ENCODE measurements around the gene SYNGAP1.
"Not testable (repeated sequence)": the region's sequence is repeated elsewhere in the genome, so short reads cannot be mapped to it uniquely, and the experiment has no call there.

The SYNGAP1 gene

DNA sequence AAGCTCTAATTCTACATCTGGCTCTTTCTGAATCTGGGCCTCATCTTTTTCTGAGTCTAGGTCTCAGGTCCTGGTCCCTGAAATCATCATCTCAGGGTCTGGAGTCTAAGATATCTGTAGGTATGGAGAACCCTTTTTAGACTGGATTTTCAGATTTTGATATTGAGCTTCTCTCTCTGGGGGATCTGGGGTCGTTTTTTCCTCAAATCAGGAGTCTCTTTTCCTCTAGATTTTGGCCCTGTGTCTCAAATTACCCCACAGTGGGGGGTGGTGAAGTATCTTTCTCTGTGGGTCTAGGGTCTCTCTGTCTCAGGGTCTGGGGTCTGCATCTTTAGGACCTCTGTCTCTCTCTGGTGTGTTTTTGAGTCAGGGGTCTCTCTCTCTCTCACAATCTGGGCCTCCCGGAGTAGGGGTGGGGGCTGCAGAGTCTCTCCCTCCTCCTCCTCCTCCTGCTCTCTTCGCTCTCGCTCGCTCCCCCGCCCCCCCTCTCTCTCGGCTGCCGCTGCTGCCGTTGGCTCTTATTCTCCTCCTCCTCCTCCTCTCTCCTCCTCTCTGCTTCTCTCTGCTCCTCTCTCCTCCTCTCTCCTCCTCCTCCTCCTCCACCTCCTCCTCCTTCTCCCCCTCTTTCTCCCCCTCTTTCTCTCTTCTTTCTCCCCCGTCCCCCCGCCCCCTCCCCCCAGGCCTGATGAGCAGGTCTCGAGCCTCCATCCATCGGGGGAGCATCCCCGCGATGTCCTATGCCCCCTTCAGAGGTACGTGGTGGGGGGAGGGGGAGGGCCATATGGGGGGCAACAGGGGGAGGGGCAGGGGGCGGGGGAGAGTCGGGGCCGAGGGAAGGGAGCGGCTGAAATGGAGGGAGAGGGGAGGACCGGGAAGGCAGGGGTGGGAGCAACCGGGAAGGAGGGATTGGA lies at the start of gene SYNGAP1:
Gene SYNGAP1, plus strand, starts transcription at position 486 of the 911 bp plus-strand sequence. Its CDS starts 200 bp downstream, at position 686.
- TF ChIP-seq, protein P1, sequence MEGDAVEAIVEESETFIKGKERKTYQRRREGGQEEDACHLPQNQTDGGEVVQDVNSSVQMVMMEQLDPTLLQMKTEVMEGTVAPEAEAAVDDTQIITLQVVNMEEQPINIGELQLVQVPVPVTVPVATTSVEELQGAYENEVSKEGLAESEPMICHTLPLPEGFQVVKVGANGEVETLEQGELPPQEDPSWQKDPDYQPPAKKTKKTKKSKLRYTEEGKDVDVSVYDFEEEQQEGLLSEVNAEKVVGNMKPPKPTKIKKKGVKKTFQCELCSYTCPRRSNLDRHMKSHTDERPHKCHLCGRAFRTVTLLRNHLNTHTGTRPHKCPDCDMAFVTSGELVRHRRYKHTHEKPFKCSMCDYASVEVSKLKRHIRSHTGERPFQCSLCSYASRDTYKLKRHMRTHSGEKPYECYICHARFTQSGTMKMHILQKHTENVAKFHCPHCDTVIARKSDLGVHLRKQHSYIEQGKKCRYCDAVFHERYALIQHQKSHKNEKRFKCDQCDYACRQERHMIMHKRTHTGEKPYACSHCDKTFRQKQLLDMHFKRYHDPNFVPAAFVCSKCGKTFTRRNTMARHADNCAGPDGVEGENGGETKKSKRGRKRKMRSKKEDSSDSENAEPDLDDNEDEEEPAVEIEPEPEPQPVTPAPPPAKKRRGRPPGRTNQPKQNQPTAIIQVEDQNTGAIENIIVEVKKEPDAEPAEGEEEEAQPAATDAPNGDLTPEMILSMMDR (conservative IDR thresholded peaks at IDR 0.05; ENCODE audit: low read depth, low read length): no peak
- Histone ChIP-seq H3K27ac (no peak within 1 kb of the TSS; the same call in 1 of the 2 replicates), H3K4me3 (IDR thresholded peaks at IDR 0.05; ENCODE audit: insufficient read depth, low read depth, low read length) (no peak within 1 kb of the TSS), H3K27me3 (ENCODE audit: insufficient read depth, low read depth) (no peaks in the 10 kb centered on the region), H3K9ac (no peak within 1 kb of the TSS), H3K79me2 (ENCODE audit: insufficient read depth, low read depth) (peaks cover 21% of the 10 kb centered on the region), H3K4me2 (peak within 1 kb of the TSS; percentile 42; the same call in 1 of the 2 replicates), H3K4me1 (ENCODE audit: low read depth, poor library complexity, severe bottlenecking) (peaks cover 39% of the 10 kb centered on the region), H3K36me3 (ENCODE audit: insufficient read depth) (no peaks in the 10 kb centered on the region), H4K20me1 (ENCODE audit: insufficient read depth) (no peaks in the 10 kb centered on the region), H2AFZ (ENCODE audit: low read depth) (peak within 1 kb of the TSS; percentile 46; the same call in 1 of the 2 replicates)

DNA sequence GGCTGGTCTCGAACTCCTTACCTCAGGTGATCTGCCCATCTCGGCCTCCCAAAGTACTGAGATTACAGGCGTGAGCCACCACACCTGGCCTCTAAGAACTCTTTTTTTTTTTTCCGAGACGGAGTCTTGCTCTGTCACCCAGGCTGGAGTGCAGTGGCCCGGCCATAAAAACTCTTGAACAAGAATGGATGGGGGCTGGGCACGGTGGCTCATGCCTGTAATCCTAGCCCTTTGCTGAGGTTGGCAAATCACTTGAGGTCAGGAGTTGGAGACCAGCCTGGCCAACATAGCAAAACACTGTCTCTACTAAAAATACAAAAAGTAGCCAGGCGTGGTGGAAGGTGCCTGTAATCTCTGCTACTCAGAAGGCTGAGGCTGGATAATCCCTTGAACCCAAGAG lies 48.0 kb upstream of the SYNGAP1 start:
- H3K79me2 ChIP-seq (ENCODE audit: insufficient read depth, low read depth); H3K9ac ChIP-seq; H3K36me3 ChIP-seq (ENCODE audit: insufficient read depth); H3K4me2 ChIP-seq; H4K20me1 ChIP-seq (ENCODE audit: insufficient read depth); H3K27ac ChIP-seq; H3K27me3 ChIP-seq (ENCODE audit: insufficient read depth, low read depth); H3K4me1 ChIP-seq (ENCODE audit: low read depth, poor library complexity, severe bottlenecking); H3K4me3 ChIP-seq (IDR thresholded peaks at IDR 0.05; ENCODE audit: insufficient read depth, low read depth, low read length); H2AFZ ChIP-seq (ENCODE audit: low read depth): not testable (repeated sequence)

DNA sequence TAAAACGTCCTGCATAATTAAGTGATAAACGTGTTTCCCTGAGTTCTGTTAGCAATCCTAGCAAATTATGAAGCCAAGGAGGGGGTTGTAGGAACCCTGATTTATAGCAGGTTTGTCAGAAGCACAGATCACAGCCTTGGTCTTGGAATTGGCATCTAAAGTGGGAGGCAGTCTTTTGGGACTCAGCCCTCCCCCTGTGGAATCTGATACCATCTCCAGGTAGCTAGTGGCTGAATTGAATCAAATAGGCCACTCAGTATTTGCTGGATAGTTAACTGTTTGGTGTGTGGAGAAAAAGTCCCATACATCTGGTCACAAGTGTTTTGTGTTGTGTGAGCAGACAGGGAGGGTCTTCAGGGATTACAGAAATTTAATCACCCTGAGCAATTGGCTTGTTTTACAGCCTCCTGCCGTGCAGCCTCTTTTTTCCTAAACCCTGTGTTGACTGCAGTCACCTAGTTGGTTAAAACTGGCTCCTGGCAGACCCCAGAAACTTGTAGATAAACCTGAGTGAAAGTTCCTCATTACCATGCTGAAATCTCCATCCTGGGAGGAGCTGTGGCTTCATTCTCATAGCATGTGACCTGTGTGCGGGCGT lies 47.2 kb upstream of the SYNGAP1 start:
- H3K27ac ChIP-seq: no peak overlapping the region
- TF ChIP-seq, protein P1 (conservative IDR thresholded peaks at IDR 0.05; ENCODE audit: low read depth, low read length): no peak
- H3K4me1 ChIP-seq (ENCODE audit: low read depth, poor library complexity, severe bottlenecking): no peaks in the 10 kb centered on the region
- no peaks in the 10 kb centered on the region for H3K27me3 ChIP-seq (ENCODE audit: insufficient read depth, low read depth)
- H3K36me3 ChIP-seq (ENCODE audit: insufficient read depth): no peaks in the 10 kb centered on the region
- no peaks in the 10 kb centered on the region for H4K20me1 ChIP-seq (ENCODE audit: insufficient read depth)
- no peaks in the 10 kb centered on the region for H3K79me2 ChIP-seq (ENCODE audit: insufficient read depth, low read depth)
- no peak overlapping the region for H2AFZ ChIP-seq (ENCODE audit: low read depth)
- H3K9ac ChIP-seq: no peak overlapping the region
- no peak overlapping the region for H3K4me2 ChIP-seq
- no peak overlapping the region for H3K4me3 ChIP-seq (IDR thresholded peaks at IDR 0.05; ENCODE audit: insufficient read depth, low read depth, low read length)

- H3K36me3 ChIP-seq (ENCODE audit: insufficient read depth): no peaks in the 10 kb centered on the region
- H3K27ac ChIP-seq: no peak overlapping the region
- no peaks in the 10 kb centered on the region for H4K20me1 ChIP-seq (ENCODE audit: insufficient read depth)
- no peak overlapping the region for H2AFZ ChIP-seq (ENCODE audit: low read depth)
- no peaks in the 10 kb centered on the region for H3K4me1 ChIP-seq (ENCODE audit: low read depth, poor library complexity, severe bottlenecking)
- no peak overlapping the region for H3K4me3 ChIP-seq (IDR thresholded peaks at IDR 0.05; ENCODE audit: insufficient read depth, low read depth, low read length)
- H3K9ac ChIP-seq: no peak overlapping the region
- no peaks in the 10 kb centered on the region for H3K79me2 ChIP-seq (ENCODE audit: insufficient read depth, low read depth)
- H3K27me3 ChIP-seq (ENCODE audit: insufficient read depth, low read depth): no peaks in the 10 kb centered on the region
- TF ChIP-seq, protein P1 (conservative IDR thresholded peaks at IDR 0.05; ENCODE audit: low read depth, low read length): no peak
- no peak overlapping the region for H3K4me2 ChIP-seq
Observed at GRCh38 chr6:33373960-33374910, 45.6 kb upstream of the SYNGAP1 start.

Data from KMS-11 (cell line).